ENCODE measurements around the gene BAIAP3.

DNA sequence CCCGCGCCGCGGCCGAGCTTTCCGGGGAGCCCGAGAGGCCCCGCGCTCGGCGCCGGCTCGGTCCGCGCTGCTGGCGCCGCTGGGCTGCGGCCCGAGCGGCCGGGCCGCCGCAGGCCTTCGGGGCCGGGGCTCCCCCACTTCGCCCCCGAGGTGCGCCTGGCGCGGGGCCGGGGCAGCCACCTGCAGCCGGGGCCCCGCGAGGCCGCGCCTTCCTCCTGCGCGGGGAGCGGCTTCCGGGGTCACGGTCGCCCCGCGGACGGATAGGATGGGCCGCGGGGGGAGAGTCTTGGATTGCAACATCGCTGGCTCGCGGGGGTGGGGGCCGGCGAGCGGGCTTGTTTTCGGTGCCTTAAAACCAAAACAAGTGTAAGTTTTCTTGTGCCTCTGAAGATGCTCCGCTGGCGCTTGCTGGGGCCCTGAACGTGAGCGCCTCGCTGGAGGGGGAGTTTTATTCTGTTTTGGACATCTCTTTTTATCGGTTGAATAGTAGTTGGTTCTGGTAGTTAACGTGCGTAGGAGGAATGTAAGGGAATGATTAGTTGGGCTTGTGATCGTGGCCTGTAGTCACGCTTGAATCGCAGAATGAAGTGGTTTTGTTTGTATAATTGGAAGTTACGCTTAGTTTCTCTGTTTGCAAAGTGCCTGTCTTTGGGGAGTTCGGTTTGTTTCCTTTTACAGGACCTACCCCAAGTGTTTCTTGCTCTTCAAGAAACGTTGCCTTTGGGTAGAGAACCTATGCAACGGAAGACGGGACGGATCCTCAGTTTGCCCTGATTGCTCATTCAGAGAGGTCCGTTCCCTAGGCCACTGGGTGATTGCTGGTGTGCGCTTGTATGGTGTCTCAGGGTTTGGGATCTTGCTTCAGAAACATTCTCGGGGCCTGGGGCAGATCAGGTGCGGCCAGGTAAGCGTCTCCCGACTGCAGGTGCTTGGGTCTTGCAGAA lies 23.3 kb upstream of the BAIAP3 start:
- TF ChIP-seq EZH2 (IDR thresholded peaks at IDR 0.05; ENCODE audit: borderline replicate concordance, insufficient read depth, low read length, poor library complexity, severe bottlenecking) (no peak), RAD21 (conservative IDR thresholded peaks at IDR 0.05) (no peak)
- TF ChIP-seq, protein P1, sequence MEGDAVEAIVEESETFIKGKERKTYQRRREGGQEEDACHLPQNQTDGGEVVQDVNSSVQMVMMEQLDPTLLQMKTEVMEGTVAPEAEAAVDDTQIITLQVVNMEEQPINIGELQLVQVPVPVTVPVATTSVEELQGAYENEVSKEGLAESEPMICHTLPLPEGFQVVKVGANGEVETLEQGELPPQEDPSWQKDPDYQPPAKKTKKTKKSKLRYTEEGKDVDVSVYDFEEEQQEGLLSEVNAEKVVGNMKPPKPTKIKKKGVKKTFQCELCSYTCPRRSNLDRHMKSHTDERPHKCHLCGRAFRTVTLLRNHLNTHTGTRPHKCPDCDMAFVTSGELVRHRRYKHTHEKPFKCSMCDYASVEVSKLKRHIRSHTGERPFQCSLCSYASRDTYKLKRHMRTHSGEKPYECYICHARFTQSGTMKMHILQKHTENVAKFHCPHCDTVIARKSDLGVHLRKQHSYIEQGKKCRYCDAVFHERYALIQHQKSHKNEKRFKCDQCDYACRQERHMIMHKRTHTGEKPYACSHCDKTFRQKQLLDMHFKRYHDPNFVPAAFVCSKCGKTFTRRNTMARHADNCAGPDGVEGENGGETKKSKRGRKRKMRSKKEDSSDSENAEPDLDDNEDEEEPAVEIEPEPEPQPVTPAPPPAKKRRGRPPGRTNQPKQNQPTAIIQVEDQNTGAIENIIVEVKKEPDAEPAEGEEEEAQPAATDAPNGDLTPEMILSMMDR (IDR thresholded peaks at IDR 0.05; ENCODE audit: poor library complexity, severe bottlenecking), result no peak

Data from neural cell (in vitro differentiated cells).